PC-3 (cell line): ENCODE measurements around the gene EIF4E1B.

ENCODE experiments used
- CTCF ChIP-seq: fragments of 300-600 bp; sonication (generic); conservative IDR thresholded peaks from 2 replicates; pipeline ENCODE4 v1.5.1; 2017; ENCODE audit warnings: antibody characterized with exemption, low read depth, mild to moderate bottlenecking, low read length
- EZH2phosphoT487 ChIP-seq: fragments of 300-600 bp; sonication (generic); IDR thresholded peaks from 2 replicates; pipeline ENCODE4 v1.6.1; 2018; ENCODE audit warnings: mild to moderate bottlenecking, antibody characterized with exemption, low read length, borderline replicate concordance

GRCh38 chr5:176626876-176627236 is 3.6 kb upstream of the EIF4E1B start:
- TF ChIP-seq CTCF (no peak), EZH2phosphoT487 (no peak)
